Mesothelial cell of epicardium (in vitro differentiated cells): ENCODE data around the gene EDC3. TPM values are rescaled to one million over a fixed set of nuclear protein-coding genes. Genes with fewer than 3 reads are reported as not detected.
"Not testable (repeated sequence)": the region's sequence is repeated elsewhere in the genome, so short reads cannot be mapped to it uniquely, and the experiment has no call there.

Source experiments
- DNase-seq, 2 experiments: peaks; one replicate each; pipeline ENCODE4 v3.0.0; 2021; ENCODE audit warnings: low spot score in 2 of 2; ENCODE audit not compliant: unreplicated experiment in 2 of 2
- H3K27ac Mint-ChIP-seq: 2 replicates; pipeline ENCODE4 v1.8.0; 2021; ENCODE audit warnings: mixed read lengths
- H3K27me3 Mint-ChIP-seq: 2 replicates; pipeline ENCODE4 v1.8.0; 2021; ENCODE audit warnings: low read depth, mixed read lengths
- H3K36me3 Mint-ChIP-seq: 2 replicates; pipeline ENCODE4 v1.8.0; 2021; ENCODE audit warnings: mixed read lengths
- H3K4me1 Mint-ChIP-seq: 2 replicates; pipeline ENCODE4 v1.8.0; 2021; ENCODE audit warnings: mixed read lengths
- H3K4me3 Mint-ChIP-seq: 2 replicates; pipeline ENCODE4 v1.8.0; 2021; ENCODE audit warnings: mild to moderate bottlenecking, moderate library complexity, mixed read lengths
- H3K9me3 Mint-ChIP-seq: 2 replicates; pipeline ENCODE4 v1.8.0; 2021; ENCODE audit warnings: mixed read lengths
- total RNA-seq: library from RNA; stranded (reverse); gene quantifications from 3 replicates; pipeline ENCODE4 v1.2.1, GENCODE V29; 2021
- TF ChIP-seq, protein P1 (sequence below): fragments of 200-600 bp; sonication (generic); IDR thresholded peaks from one replicate; pipeline ENCODE4 v1.5.0; 2021; ENCODE audit warnings: antibody characterized with exemption; ENCODE audit not compliant: unreplicated experiment

The EDC3 gene
- total RNA-seq, 1 donor from 2014 or later, result 69.5 TPM

DNA sequence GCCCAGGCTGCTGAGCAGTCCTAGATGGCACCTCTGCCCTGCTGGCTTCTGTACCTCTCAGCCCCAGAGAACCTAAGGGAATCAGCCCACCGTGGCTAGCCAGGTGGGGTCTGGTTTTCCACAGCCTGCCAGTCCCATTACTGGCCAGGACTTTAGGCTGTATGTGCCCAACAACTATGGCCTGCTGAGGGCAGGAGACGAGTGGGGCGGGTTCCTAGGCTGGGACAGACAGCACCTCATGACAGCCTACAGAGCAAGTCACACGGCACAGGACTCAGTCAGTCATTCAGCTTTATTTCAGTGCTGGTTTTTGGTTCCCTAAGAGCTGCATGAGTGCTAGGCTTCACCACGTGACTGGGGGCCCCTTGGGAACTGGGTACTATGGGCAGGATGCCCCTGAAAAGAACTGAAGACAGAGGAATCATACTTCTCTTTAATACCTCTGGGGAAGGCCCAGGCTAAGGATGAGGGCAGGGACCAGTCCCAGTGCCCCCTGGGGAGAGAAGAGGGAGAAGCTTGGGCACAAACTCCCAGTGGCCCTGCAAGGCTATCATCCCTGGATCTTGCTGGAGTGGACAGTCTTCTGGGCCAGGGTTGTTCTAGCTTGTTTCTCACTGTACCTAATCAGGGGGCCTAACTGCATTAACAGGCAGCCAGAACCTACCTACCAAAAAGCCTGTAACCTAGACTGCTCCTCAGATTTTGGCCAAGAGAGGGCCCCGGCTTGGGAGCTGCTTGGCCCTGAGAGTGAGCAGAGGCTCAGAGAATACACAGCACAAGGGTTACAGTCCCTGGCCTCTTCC is 65.3 kb downstream of the EDC3 start:
- no peak for DNase-seq
- Mint-ChIP-seq H3K4me3 (no peak overlapping the region), H3K27me3 (no peaks in the 10 kb centered on the region), H3K4me1 (peaks cover 2% of the 10 kb centered on the region), H3K36me3 (peaks cover 16% of the 10 kb centered on the region), H3K9me3 (no peaks in the 10 kb centered on the region), H3K27ac (no peak overlapping the region)
- TF ChIP-seq, protein P1, sequence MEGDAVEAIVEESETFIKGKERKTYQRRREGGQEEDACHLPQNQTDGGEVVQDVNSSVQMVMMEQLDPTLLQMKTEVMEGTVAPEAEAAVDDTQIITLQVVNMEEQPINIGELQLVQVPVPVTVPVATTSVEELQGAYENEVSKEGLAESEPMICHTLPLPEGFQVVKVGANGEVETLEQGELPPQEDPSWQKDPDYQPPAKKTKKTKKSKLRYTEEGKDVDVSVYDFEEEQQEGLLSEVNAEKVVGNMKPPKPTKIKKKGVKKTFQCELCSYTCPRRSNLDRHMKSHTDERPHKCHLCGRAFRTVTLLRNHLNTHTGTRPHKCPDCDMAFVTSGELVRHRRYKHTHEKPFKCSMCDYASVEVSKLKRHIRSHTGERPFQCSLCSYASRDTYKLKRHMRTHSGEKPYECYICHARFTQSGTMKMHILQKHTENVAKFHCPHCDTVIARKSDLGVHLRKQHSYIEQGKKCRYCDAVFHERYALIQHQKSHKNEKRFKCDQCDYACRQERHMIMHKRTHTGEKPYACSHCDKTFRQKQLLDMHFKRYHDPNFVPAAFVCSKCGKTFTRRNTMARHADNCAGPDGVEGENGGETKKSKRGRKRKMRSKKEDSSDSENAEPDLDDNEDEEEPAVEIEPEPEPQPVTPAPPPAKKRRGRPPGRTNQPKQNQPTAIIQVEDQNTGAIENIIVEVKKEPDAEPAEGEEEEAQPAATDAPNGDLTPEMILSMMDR, result no peak

DNA sequence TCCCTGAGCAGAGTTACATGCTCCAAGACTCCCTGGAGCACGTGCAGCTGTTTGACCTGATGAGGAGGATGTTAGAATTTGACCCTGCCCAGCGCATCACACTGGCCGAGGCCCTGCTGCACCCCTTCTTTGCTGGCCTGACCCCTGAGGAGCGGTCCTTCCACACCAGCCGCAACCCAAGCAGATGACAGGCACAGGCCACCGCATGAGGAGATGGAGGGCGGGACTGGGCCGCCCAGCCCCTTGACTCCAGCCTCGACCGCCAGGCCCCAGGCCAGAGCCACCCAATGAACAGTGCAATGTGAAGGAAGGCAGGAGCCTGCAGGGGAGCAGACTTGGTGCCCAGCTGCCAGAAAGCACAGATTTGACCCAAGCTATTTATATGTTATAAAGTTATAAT is 66.1 kb downstream of the EDC3 start:
- H3K4me3 Mint-ChIP-seq, H3K4me1 Mint-ChIP-seq, H3K9me3 Mint-ChIP-seq, H3K27me3 Mint-ChIP-seq, DNase-seq, H3K27ac Mint-ChIP-seq: not testable (repeated sequence)
- peaks cover 13% of the 10 kb centered on the region for H3K36me3 Mint-ChIP-seq

DNA sequence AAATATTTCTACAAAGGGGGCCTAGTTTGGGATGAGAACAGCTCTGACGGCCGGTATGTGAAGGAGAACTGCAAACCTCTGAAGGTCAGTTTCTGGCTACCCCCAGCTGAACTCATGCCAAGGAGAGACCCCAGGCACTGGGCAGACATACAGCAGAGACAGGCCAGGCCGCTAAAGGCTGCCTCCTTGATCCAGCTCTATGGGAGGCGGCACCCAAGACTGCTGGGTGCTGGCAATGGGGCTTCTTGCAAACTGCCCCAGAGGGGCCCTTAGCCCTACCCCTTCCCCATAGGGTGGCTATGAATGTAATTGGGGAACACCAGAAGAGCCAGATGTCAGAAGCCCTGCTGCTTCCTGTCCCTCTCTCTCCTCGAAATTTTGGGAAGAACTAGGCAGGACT is 66.9 kb downstream of the EDC3 start:
- H3K27ac Mint-ChIP-seq, result peak overlapping the region; percentile 50
- H3K4me3 Mint-ChIP-seq, result no peak overlapping the region
- H3K36me3 Mint-ChIP-seq, result peaks cover 10% of the 10 kb centered on the region
- no peaks in the 10 kb centered on the region for H3K9me3 Mint-ChIP-seq
- H3K4me1 Mint-ChIP-seq, result peaks cover 2% of the 10 kb centered on the region
- no peaks in the 10 kb centered on the region for H3K27me3 Mint-ChIP-seq
- DNase-seq, result no peak
- TF ChIP-seq, protein P1, result no peak

DNA sequence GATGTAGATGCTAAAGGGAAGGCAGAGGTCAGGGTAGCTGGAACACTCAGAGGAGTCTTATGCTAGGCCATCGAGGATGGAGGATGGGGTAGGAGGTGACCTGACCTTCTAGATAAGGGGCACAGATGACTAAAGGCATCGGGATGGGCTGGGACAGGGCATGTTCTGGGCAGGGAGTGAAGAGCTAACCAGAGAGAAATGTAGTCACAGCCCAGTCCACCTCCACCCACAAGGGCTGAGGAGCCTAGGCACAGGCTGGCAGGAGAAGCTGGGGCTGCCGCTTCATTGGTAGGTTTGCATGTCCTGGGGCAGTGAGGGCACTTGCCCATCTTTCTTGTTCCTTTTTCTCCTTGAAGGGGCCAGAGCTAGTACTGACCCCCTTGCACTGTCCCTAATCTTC is 67.6 kb downstream of the EDC3 start:
- Mint-ChIP-seq H3K4me3 (no peak overlapping the region), H3K4me1 (peaks cover 2% of the 10 kb centered on the region), H3K27ac (no peak overlapping the region), H3K9me3 (no peaks in the 10 kb centered on the region), H3K27me3 (no peaks in the 10 kb centered on the region), H3K36me3 (peaks cover 14% of the 10 kb centered on the region)
- TF ChIP-seq, protein P1, result no peak
- DNase-seq, result no peak

DNA sequence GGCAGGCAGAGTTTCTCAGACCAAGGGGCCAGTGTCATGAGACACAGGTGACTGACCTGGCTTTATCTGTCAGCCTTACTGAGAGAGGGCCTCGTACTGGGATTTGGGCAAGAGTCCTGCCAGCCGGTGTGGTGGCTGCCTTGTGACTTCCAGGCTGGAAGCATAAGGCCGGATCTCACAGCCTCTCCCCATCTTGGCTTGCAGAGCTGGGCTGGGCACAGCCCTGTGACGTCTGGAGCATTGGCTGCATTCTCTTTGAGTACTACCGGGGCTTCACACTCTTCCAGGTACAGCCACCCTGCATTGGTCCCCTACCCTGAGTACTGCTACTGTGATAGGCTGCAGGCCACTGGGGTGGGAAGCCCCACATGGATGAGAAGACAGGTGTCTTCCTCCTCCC is 68.1 kb downstream of the EDC3 start:
- H3K27ac Mint-ChIP-seq, result no peak overlapping the region
- no peaks in the 10 kb centered on the region for H3K9me3 Mint-ChIP-seq
- H3K27me3 Mint-ChIP-seq, result no peaks in the 10 kb centered on the region
- H3K4me3 Mint-ChIP-seq, result no peak overlapping the region
- H3K36me3 Mint-ChIP-seq, result peaks cover 16% of the 10 kb centered on the region
- DNase-seq, result no peak
- peaks cover 2% of the 10 kb centered on the region for H3K4me1 Mint-ChIP-seq
- TF ChIP-seq, protein P1, result no peak

DNA sequence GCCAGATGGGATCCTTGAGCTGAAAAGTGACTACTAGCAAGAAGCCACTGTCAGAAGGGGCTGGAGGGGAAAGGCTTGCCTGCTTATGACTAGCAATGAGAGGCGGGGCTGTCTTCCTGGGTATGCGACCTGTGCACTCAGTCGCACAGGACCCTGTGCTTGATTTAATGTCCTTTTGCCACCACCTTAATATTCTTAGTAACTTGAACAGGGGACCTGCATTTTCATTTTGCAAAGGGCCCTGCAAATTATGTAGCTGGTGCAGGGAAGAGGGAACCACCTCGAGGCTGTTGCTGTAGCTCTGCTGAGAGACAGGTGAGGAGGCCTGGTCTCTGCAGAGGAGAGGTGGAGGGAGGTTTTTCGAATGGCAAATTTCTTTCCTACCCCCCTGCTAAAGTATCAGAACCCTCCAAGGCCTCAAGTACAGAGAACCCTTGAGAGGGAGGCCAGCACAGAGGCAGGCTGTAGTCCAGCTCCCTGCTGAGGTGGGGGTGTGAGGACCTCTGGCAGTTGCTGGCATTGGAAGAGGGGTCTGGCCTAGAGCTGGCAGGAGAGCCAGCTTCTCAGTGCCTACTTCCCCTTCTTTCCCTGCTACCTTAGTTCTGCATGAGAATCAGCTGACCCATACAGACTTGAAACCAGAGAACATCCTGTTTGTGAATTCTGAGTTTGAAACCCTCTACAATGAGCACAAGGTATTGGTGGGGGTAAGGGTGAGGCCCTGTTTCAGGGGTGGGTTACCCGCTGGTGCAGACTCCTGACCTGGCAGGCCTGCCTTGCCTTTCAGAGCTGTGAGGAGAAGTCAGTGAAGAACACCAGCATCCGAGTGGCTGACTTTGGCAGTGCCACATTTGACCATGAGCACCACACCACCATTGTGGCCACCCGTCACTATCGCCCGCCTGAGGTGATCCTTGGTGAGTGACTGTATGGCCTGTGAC is 68.8 kb downstream of the EDC3 start:
- Mint-ChIP-seq H3K27ac (no peak overlapping the region), H3K36me3 (peaks cover 15% of the 10 kb centered on the region), H3K4me3 (no peak overlapping the region), H3K27me3 (no peaks in the 10 kb centered on the region), H3K9me3 (no peaks in the 10 kb centered on the region), H3K4me1 (peaks cover 2% of the 10 kb centered on the region)
- DNase-seq, result no peak
- TF ChIP-seq, protein P1, result no peak
